ENCODE results near the gene RASSF1. TPM values are rescaled to one million over a fixed set of nuclear protein-coding genes. Genes with fewer than 3 reads are reported as not detected.
"Not testable (repeated sequence)": the region's sequence is repeated elsewhere in the genome, so short reads cannot be mapped to it uniquely, and the experiment has no call there.

RASSF1 gene
- total RNA-seq, 1 experiment from 2014 or later = 11.4 TPM

GRCh38 chr3:50286322-50287227, 54.1 kb downstream of the RASSF1 start:
- Histone ChIP-seq H3K4me3 (ENCODE audit: insufficient read depth, low read depth, low read length) (no peak overlapping the region), H3K27me3 (ENCODE audit: control insufficient read depth, insufficient read depth, low read length) (no peaks in the 10 kb centered on the region), H3K36me3 (replicated peaks; ENCODE audit: control insufficient read depth, insufficient read depth, low read length) (peaks cover 22% of the 10 kb centered on the region)
- DNase-seq = no peak

- not testable (repeated sequence) for H3K36me3 ChIP-seq (replicated peaks; ENCODE audit: control insufficient read depth, insufficient read depth, low read length); H3K27me3 ChIP-seq (ENCODE audit: control insufficient read depth, insufficient read depth, low read length); H3K4me3 ChIP-seq (ENCODE audit: insufficient read depth, low read depth, low read length); DNase-seq
These were observed 56.5 kb downstream of the RASSF1 start for GRCh38 chr3:50284121-50284520.

Other genes with a start within 250 kb of the RASSF1 start
- gene SEMA3F, start 185.5 kb downstream of the RASSF1 start, total RNA-seq (2014; rRNA removed; shearing (Covaris generic)) = 40.5 and 44.5 TPM in 2 replicates
- gene GNAT1, start 149.2 kb downstream of the RASSF1 start, total RNA-seq (2014; rRNA removed; shearing (Covaris generic)) = not detected in 2 replicates
- gene SLC38A3, start 135.6 kb downstream of the RASSF1 start, total RNA-seq (2014; rRNA removed; shearing (Covaris generic)) = 0.21 and 0.22 TPM in 2 replicates
- 204 and 246 TPM in 2 replicates for gene GNAI2, start 104.6 kb downstream of the RASSF1 start, total RNA-seq (2014; rRNA removed; shearing (Covaris generic))
- gene SEMA3B, start 71.7 kb downstream of the RASSF1 start, total RNA-seq (2014; rRNA removed; shearing (Covaris generic)) = 2.8 and 4.4 TPM in 2 replicates
- gene LSMEM2, start 61.7 kb downstream of the RASSF1 start, total RNA-seq (2014; rRNA removed; shearing (Covaris generic)) = 0.07 and 1.2 TPM in 2 replicates
- 118 and 146 TPM in 2 replicates for gene IFRD2, start 48.4 kb downstream of the RASSF1 start, total RNA-seq (2014; rRNA removed; shearing (Covaris generic))
- gene HYAL3, start 41.4 kb downstream of the RASSF1 start, total RNA-seq (2014; rRNA removed; shearing (Covaris generic)) = 3.5 and 5.7 TPM in 2 replicates
- gene NAA80, start 41.4 kb downstream of the RASSF1 start, total RNA-seq (2014; rRNA removed; shearing (Covaris generic)) = 23.7 and 28.3 TPM in 2 replicates
- 5.4 and 8.2 TPM in 2 replicates for gene HYAL1, start 37.3 kb downstream of the RASSF1 start, total RNA-seq (2014; rRNA removed; shearing (Covaris generic))
- 122 TPM in 2 replicates for gene HYAL2, start 18.1 kb downstream of the RASSF1 start, total RNA-seq (2014; rRNA removed; shearing (Covaris generic))
- gene TUSC2, start 12.6 kb downstream of the RASSF1 start, total RNA-seq (2014; rRNA removed; shearing (Covaris generic)) = 36.3 and 42.1 TPM in 2 replicates
- gene ZMYND10, start 4.9 kb upstream of the RASSF1 start, total RNA-seq (2014; rRNA removed; shearing (Covaris generic)) = 1.1 and 1.3 TPM in 2 replicates
- 41.1 and 41.6 TPM in 2 replicates for gene NPRL2, start 9.9 kb upstream of the RASSF1 start, total RNA-seq (2014; rRNA removed; shearing (Covaris generic))
- gene CYB561D2, start 10.0 kb upstream of the RASSF1 start, total RNA-seq (2014; rRNA removed; shearing (Covaris generic)) = 19.0 and 20.0 TPM in 2 replicates
- gene TMEM115, start 18.7 kb upstream of the RASSF1 start, total RNA-seq (2014; rRNA removed; shearing (Covaris generic)) = 33.1 and 38.7 TPM in 2 replicates
- gene CACNA2D2, start 162.8 kb upstream of the RASSF1 start, total RNA-seq (2014; rRNA removed; shearing (Covaris generic)) = 5.5 and 5.9 TPM in 2 replicates
- gene C3orf18, start 226.9 kb upstream of the RASSF1 start, total RNA-seq (2014; rRNA removed; shearing (Covaris generic)) = 12.5 and 19.3 TPM in 2 replicates
- gene HEMK1, start 228.7 kb upstream of the RASSF1 start, total RNA-seq (2014; rRNA removed; shearing (Covaris generic)) = 15.5 and 19.0 TPM in 2 replicates

Data from H7 (cell line).